ENCODE results near the gene C16orf78.
"Not testable (repeated sequence)": the region's sequence is repeated elsewhere in the genome, so short reads cannot be mapped to it uniquely, and the experiment has no call there.

The C16orf78 gene

DNA sequence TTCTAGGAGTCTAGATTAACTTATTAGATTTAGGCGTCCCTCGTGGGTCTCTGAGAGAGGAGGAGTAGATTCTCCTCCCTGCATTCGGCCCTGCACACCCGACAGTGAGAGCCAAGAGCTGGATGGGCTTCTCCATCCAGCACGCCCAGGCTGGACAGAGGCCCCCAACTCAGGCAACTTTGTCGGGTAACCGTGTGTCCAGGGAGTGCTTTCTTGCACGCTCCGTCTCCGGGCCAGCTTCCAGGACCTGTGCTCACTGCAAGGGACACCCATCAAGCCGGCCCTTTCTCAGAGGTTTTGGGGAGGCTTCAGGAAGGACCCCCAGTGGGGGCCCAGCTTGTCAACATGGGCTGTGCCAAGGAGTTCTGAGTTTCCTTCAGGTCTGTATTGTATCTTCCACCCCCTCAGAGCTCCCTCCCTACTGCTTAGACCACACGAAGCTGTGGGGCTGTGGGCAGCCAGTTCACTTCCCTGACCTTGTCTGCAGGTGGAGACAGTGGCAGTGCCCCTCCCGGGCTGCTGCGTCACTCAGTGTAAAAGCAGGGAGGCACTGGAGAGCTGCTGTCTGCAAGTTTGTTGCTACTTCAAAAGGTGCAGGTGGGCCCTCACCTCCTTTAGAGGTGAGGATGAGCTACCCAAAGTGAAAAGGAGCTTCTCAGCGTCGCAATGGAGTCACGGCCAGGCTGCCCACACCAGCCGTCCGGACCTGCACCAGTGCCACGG is 24.0 kb upstream of the C16orf78 start:
- DNase-seq (ENCODE audit: low read depth), result no peak

DNA sequence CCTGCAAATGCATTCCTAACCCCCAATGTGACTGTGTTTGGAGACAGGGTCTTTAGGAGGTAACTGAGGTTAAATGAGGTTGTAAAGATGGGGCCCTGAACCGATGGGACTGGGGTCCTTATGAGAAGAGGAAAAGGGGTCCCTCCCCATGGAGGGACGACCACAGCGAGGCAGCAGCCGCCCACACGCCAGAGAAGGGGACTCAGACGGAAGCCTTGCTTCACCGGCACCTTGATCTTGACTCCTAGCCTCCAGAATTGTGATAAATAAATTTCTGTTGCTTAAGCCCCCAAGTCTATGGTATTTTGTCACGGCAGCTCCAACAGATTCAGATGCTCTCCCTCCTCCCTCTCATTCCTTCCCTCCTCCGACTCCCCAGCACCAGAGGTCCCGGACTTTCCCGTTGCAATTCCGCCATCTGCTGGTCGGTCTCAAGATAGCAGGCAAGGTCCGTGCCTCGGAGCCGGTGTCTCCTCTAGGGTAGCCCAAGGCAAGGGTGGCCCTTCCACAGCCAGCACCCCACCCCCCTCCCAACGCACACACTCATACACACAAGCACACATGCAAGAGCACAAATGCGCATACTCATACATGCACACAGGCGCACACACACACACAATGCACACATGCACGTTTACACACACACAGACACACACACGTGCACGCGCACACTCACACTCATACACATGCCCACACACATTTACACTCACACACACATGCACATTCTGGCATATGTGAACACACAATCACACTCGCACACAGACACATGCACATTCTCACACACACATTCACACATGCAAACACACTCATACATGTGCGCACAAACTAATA is 23.1 kb upstream of the C16orf78 start:
- DNase-seq (ENCODE audit: low read depth), result peak; percentile 10

DNA sequence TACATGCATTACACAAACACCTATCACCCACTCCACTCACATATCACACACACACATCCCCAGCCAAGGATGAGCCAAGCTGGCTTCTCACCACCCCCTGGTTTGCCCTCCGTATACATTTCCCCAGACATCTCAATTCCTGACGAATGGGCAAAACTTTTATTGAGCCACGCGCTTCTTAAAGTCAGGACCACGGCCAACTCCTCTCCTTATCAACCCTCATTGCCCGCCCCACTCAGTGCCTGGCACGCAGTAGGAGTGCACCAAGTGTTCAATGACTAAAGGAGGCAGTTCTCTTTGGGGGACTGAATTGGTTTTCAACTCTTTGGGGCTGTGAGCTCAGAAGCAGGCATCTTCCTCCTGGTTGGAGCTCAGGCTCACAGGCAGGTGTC is 22.5 kb upstream of the C16orf78 start:
- DNase-seq (ENCODE audit: low read depth), result no peak

DNA sequence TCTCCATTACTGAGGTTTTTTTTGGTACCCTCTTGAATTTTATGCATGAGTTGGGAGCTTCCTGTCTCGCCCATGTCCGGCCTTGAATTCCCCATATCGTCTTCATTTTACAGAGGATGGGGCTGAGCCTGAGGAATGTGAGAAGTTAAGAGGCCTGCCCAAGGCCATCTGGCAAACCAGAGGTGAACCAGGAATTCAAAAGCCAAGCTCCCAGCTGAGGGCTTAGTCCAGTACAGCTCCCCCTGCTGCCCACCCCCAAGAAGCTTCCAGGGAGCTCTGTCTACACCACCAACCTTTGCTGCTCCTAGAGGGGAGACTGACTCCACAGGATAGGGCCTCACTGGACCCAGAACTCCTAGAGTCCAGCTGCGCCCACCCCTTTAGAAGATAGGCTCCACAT is 20.7 kb upstream of the C16orf78 start:
- no peak for DNase-seq (ENCODE audit: low read depth)

DNA sequence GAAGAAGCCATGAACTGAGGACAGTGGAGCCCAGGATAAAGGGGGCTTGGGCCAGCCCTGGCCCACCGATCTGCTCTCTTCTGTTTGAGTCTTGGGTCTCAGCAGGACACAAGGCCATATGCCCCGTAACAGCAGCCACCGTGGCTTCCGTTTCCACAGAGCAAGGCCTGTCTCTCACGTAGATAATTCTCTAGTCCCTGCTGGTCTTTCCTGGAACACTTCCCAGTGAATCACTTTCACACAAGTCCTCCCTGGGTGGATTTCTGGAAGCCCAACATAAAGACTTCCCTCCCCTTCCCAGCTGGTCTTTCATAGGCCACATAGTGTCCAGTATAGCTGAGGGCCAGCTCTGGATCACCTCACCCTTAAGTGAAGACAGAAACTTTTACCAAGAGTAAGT is 19.9 kb upstream of the C16orf78 start:
- DNase-seq (ENCODE audit: low read depth), result no peak

DNA sequence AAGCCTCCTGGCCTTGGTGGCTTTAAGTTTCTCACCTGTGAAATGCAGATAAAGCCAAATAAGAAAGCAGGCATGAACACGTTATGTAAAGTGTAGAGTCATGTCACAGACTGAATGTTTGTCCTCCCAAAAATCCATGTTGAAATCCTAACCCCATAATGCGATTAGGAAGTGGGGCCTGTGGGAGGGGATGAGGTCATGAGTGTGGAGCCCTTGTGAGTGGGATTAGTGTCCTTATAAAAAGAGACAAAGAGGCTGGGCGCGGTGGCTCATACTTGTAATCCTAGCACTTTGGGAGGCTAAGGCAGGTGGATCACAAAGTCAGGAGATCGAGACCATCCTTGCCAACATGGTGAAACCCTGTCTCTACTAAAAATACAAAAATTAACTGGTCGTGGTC is 19.5 kb upstream of the C16orf78 start:
- no peak for DNase-seq (ENCODE audit: low read depth)

DNA sequence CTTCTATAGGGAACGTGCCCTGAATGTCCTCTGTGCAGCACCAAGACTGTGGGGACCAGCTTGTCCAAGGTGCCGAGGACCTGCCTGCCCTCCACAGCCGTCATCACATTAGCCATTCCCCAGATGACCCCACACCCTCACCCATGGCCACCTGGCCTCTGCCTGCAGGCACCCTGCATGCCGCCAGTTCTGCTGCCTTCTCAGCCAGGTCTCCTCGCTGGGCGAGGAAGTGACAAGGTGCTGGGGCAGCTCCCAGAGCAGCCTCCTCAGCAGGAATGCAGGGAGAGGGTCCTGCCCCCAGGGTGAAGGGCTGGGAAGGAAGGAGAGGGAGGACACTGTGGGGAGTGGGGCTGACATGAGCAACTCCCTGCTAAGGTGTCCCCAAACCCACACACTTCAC is 18.6 kb upstream of the C16orf78 start:
- no peak for DNase-seq (ENCODE audit: low read depth)

DNA sequence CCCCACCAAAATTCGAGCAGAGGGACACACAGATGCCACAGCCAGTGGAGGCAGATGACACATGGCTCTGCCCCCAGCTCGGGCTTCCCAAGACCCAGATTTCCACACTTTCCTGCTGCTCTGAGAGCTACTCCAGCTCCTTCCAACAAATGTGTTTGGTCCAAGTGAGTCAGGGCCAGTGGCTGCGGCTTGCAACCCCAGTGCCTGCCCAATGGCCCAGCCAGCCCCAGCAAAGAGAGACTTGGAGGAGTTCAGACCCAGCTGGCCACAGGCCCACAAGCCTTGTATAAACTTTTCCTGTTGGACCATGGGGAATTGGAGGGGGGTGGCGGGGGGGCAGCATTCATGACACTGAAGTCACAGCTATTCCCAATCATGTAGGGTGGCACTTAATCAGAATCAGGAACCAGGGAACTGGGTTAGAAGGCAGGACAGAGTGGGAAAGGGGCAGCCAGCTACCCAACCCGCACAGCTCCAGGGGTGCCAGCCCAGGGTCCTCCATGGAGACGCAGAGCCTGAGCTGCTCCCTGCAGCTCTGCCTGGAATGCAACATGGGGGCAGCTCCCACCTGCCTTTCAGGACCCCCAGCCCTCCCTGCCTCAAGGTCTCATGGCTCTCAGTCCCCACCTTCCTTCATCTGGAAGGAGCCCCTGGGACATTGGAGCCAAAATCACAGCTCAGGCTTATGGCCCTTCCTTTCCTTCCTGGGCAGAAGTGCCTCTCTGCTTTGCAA is 17.5 kb upstream of the C16orf78 start:
- no peak for DNase-seq (ENCODE audit: low read depth)

DNA sequence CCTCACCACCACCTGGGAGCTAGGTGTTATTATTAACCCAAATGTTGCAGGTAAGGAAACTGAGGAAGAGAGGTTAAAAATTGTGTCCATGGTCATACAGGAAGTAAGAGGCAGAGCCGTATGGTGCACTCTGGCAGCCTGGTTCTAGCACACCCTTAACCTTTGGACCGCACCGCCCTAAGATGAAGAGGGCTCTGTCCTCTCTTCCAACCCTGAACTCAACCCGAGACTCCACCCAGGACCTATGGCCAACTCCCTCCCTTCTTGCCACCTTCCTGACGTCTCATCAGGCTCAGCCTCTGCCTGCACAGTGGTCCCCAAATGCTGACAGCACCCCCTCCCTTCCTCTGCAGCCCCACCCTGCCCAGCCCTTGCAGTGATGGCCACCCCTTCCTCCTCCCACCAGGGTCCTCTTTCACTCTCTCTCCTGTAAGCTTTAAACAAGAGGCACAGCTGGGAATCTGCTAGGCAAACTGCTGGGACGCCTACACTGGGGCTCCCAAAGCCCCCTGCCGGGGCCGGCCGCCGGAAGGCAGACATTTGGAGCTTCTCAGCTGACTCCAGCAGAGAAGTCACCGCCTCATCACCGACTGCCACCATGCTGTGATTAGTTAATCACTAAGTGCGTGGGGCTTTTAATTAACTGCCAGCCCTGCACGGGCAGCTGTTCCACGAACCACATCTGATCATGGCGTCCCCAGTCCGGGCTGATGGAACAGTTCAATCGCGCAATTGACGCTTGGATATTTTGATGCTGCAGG is 16.7 kb upstream of the C16orf78 start:
- DNase-seq (ENCODE audit: low read depth), result no peak

DNA sequence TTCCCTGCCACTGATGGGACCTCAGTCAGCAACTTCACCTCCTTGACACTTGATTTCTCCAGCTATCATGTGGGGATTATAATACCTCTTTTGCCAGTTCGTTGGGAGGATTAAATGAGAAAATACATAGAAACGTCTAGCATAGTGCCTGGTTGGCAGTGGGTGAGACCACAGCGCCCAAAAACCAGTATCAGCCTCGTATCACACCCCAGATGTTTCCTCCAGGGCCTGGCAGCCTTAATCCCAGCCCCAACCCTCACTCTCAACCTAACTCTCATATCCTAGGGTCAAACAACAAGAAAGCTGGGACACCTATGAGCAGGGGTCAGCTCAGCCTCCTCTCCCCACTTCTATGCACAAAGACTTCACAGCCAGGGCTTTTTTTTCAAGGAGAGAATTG is 14.0 kb upstream of the C16orf78 start:
- DNase-seq (ENCODE audit: low read depth), result no peak

DNA sequence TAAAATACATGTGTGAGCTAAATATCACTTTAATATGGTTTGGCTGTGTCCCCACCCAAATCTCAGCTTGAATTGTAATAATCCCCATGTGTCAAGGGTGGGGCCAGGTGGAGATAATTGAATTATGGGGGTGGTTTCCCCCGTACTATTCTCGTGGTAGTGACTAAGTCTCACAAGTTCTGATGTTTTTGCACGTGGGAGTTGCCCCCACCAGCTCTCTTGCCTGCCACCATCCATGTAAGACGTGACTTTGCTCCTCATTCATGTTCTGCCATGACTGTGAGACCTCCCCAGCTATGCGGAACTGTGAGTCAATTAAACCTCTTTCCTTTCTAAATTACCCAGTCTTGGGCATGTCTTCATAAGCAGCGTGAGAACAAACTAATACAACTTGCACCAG is 11.9 kb upstream of the C16orf78 start:
- not testable (repeated sequence) for DNase-seq (ENCODE audit: low read depth)

DNA sequence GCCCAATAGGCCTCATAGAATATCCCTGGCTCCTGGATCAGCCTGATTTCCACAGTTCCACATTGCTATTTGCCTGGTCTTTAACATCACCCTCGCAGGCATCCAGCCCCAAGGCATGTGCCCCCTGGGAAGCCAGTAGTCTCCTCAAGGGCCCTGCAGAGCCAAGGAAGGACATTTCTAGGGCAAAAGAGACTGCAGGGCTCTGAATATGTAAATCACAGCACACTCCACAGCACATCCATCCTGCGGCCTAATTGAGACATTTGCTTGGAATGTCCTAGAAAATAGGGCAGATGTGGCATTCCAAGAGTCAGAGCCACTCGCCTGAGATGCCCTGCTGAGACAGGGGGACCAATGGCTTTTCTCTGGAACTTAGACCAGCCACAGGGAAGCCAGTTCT is 11.4 kb upstream of the C16orf78 start:
- DNase-seq (ENCODE audit: low read depth), result no peak

DNA sequence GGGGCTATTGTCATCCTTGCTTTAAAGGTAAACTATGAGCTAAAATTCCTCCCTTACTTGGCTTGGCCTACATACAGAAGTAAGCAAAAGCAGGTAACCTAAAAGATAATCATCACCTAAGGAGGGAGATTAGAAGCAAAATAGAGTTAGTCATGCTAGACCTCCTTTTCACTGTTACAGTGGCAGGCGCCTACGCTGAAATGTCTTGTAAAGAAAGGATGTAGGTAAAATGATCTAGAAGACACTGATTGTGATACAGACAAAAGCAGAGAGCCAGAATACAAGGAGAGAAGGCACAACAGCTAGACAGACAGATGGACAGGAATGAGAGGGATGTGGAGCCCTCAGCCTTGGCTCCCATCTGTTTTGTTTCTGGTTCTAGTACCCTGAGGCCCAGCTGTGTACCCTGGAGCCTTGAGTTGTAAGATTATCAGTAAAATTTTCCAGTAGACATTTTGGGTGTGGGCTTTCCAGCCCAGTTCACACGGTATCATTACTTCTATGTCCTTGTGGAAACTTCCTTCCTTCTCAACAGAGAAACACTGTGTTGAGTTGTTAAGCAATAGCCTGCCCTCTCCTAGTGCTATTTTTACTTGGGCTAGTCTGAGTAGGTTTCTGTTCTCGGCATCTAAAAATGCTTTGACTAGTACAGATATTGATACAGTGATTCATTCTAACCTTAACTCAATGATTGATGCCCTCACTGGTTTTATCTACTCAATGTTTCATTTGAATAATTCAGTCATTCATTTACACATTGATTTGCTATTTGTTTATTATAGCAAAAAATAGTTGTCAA is 7.7 kb upstream of the C16orf78 start:
- no peak for DNase-seq (ENCODE audit: low read depth)

DNA sequence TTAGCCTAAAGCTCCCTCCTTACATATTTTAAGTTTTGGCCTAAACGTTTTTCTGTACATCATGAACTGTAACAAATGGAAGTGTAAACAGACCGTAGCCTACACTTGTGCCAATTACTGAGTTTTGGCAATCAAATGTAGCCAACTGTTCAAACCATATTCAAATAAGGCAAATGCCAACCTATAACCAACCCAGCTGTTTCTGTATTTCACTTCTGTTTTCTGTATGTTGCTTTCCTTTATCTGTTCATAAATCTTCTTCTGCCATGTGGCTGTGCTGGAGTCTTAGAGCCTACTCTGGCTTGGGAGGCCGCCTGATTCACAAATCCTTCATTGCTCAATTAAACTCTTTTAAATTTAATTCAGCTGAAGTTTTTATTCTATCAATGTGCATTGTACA is 6.9 kb upstream of the C16orf78 start:
- no peak for DNase-seq (ENCODE audit: low read depth)

DNA sequence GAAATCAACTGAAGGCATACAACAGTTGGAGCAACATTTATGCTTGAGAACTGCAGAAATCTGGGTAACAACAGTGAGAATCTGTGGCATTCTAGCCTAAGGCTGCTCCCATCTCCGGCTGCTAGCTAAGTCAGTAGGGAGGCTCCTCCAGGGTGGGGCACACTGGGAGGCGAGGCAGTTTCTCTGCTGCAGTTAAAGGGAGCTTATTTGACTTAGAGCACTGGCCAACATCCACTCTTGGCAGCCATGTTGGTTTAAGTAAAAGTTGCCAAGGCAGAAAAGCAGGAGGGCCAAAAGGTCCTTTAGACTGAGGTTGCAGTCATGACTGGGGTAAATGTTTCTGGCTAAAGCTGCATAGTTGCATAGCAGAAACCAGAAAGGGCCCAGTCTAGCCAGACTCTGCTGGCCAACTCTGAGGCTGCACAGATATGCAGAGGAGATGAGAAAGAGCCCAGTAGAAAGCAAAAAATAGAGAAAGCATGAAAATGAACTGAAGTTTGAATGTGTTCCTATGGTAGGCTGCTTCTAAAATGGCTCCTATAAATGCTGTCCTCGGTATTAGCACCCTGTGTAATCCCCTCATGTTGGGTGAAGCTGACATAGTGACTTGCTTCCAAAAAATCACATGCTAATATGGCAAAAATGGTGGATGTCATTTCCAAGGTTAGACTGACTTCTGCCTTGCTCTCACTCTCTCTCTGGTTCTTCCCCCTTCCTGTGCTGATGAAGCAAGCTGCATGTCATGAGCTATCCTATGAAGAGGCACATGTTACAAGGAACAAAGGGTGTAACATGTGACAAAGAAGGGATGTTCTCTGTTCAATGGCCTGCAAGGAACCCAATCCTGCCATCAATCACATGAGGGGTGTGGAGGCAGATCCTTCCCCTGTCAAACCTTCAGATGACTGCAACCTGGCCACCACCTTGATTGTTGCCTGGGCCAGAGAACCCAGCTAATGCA is 3.7 kb upstream of the C16orf78 start:
- DNase-seq (ENCODE audit: low read depth), result no peak

DNA sequence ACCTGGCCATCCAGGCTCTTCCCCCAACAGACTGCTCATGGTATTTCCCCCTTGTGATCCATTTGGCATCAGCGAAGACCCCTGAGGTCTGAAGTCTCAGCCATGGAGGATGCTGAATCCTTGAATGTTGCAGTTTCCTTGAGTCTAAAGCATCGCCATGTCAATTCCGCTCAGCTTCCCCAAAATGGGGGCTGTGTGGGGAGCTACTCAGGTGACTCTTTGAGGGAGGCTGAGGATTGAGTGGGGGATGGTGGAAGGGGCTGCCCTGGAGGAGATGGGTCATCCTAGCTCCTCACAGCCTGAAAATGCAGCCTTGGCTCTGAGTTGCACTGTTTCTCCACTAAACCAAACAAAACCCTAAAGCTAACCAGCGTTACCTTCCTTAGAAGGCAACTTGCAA is 2.6 kb downstream of the C16orf78 start:
- DNase-seq (ENCODE audit: low read depth), result no peak

DNA sequence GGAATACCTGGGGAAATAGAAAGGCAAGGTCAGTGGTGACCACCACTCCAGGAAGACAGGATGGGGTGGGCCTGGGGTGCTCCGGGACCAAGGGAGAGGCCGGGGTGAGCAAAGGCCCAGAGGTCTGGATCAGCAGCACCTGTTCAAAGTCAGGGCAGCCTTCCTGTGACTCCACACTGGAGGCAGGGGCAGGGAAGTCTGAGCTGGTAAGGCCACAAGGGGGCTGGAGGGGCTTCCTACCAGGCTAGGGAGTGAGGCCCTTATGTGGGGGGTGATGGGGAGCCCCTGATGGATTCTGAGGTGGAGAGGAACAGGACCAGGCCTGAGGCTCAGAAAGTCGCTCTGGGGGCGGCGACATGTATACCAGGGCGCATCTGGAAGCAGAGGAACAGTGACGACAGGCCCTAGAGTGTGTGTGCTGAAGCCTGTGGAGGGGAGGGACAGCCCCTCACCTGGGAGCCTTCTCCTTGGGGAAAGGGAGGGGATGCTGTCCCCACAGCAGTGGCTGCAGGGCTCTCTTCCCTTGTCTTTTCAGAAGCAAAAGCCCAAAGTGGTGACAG is 3.7 kb downstream of the C16orf78 start:
- no peak for DNase-seq (ENCODE audit: low read depth)

DNA sequence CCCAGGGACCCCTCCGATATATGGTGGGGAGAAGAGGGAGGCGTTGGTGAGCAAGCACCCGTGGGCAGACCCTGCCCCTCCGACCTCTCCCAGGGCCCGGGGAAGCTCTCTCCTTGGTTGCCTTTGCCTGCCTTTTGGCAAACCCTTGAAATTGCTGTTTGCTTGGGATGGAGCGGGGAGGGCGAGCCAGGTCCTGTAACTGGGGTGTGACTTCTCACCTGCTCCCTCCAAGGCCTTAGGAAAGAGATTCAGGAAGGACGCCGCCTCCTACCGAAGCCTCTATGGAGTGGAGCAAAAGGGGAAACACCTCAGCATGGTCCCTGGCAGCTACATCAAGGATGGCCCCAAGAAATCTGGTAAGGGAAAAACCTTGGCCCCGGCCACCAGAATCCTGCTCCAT is 4.6 kb downstream of the C16orf78 start:
- DNase-seq (ENCODE audit: low read depth), result no peak

DNA sequence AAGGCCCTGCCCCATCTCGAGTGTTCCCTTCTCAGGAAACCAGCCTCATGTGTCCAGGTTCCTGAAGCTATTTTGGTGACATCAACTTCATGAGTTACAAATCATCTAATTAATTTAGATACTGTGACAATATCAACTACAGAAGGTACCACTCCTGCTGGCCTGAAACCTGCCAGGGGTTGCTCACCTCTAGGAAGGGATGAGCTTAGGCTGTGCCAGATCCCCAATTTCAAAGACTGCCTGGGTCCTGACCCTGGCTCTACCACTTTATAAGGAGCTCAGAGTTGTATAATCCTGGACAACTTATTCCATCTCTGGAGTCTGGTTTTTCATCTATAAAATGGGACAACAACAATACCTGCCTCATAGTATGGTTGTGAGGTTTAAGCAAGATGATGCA is 5.2 kb downstream of the C16orf78 start:
- no peak for DNase-seq (ENCODE audit: low read depth)

DNA sequence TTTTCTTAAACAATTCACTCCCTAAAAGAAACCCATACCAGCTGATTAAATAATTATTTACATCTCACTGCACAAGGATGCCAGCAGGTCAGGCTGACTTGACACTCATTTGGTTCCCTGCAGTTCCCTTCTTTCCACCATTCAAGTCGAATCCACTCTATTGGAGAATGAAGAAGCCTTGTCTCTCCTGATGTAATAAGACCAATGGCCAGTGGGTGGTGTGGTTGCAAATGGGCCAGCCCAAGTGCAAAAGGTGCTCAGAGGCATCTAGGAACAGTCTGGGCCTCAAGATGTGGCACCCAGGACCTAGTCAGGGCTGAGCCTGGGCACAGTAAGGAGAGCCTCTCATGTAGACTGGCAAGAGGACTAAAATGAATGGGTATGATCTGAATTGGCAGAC is 9.3 kb downstream of the C16orf78 start:
- no peak for DNase-seq (ENCODE audit: low read depth)
